Measurements from ENCODE around the gene PREX1.
A peak's percentile ranks its signal among the peaks of the same experiment; 100 is the strongest.

The PREX1 gene

DNA sequence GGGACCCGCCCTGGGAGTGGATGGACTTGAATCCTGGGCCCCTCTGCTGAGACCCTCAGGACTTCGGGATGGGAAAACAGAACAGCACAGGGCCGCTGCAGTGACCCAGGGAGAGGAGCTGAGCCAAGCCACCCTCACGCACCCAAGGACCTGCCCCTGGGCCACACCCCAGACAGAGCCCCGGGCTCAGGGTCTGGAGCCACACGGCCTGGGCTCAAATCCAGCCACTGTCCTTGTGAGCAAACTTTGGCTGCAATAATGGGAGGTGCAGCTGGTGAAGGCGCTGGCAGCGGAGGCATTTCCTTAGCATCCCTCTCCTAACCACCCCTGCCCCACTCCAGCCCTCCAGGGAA, 207.7 kb downstream of the PREX1 start (continued):
- no peak for TF ChIP-seq GLIS3 (CRISPR knock-in tag; IDR thresholded peaks at IDR 0.05)

- no peak for TF ChIP-seq PPARA (CRISPR knock-in tag; IDR thresholded peaks at IDR 0.05; ENCODE audit: borderline replicate concordance)
- TF ChIP-seq GLIS3 (CRISPR knock-in tag; IDR thresholded peaks at IDR 0.05) = no peak
- TF ChIP-seq, protein P1, sequence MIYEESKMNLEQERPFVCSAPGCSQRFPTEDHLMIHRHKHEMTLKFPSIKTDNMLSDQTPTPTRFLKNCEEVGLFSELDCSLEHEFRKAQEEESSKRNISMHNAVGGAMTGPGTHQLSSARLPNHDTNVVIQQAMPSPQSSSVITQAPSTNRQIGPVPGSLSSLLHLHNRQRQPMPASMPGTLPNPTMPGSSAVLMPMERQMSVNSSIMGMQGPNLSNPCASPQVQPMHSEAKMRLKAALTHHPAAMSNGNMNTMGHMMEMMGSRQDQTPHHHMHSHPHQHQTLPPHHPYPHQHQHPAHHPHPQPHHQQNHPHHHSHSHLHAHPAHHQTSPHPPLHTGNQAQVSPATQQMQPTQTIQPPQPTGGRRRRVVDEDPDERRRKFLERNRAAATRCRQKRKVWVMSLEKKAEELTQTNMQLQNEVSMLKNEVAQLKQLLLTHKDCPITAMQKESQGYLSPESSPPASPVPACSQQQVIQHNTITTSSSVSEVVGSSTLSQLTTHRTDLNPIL (CRISPR knock-in tag; IDR thresholded peaks at IDR 0.05; ENCODE audit: low read depth) = no peak
- TF ChIP-seq TCF4 (CRISPR knock-in tag; IDR thresholded peaks at IDR 0.05; ENCODE audit: borderline replicate concordance) = peak; percentile 81; the same call in 1 of the 2 replicates
- 0 out of 2 replicates have a peak, but pooled peaks have one; percentile 79 for TF ChIP-seq TSHZ2 (CRISPR knock-in tag; IDR thresholded peaks at IDR 0.05)
- no peak for TF ChIP-seq ARNTL (CRISPR knock-in tag; IDR thresholded peaks at IDR 0.05; ENCODE audit: borderline replicate concordance, low read depth)
- TF ChIP-seq ZNF70 (CRISPR knock-in tag; IDR thresholded peaks at IDR 0.05) = no peak
- no peak for TF ChIP-seq BACH2 (CRISPR knock-in tag; IDR thresholded peaks at IDR 0.05; ENCODE audit: borderline replicate concordance)
- TF ChIP-seq ZFP3 (CRISPR knock-in tag; IDR thresholded peaks at IDR 0.05) = no peak
- ATAC-seq = peak; percentile 46
These were observed 208.4 kb downstream of the PREX1 start for GRCh38 chr20:48619126-48620101.

- no peak for ATAC-seq
- TF ChIP-seq SNAI2 (CRISPR knock-in tag; IDR thresholded peaks at IDR 0.05) (no peak), GLIS3 (CRISPR knock-in tag; IDR thresholded peaks at IDR 0.05) (no peak), OSR1 (CRISPR knock-in tag; IDR thresholded peaks at IDR 0.05) (no peak), ARNTL (CRISPR knock-in tag; IDR thresholded peaks at IDR 0.05; ENCODE audit: borderline replicate concordance, low read depth) (no peak), PPARA (CRISPR knock-in tag; IDR thresholded peaks at IDR 0.05; ENCODE audit: borderline replicate concordance) (no peak), BACH2 (CRISPR knock-in tag; IDR thresholded peaks at IDR 0.05; ENCODE audit: borderline replicate concordance) (no peak), TCF4 (CRISPR knock-in tag; IDR thresholded peaks at IDR 0.05; ENCODE audit: borderline replicate concordance) (no peak), ZC3H10 (CRISPR knock-in tag; IDR thresholded peaks at IDR 0.05) (no peak), CSDC2 (CRISPR knock-in tag; IDR thresholded peaks at IDR 0.05) (no peak), ZFP3 (CRISPR knock-in tag; IDR thresholded peaks at IDR 0.05) (no peak), ZNF565 (CRISPR knock-in tag; conservative IDR thresholded peaks at IDR 0.05; ENCODE audit: low read depth) (no peak), ZNF70 (CRISPR knock-in tag; IDR thresholded peaks at IDR 0.05) (no peak), RARB (CRISPR knock-in tag; IDR thresholded peaks at IDR 0.05) (no peak), ISL1 (CRISPR knock-in tag; IDR thresholded peaks at IDR 0.05) (no peak), TOX (CRISPR knock-in tag; IDR thresholded peaks at IDR 0.05; ENCODE audit: borderline replicate concordance) (no peak), PATZ1 (CRISPR knock-in tag; IDR thresholded peaks at IDR 0.05; ENCODE audit: borderline replicate concordance) (no peak), ZNF8 (CRISPR knock-in tag; IDR thresholded peaks at IDR 0.05) (no peak)
- TF ChIP-seq, protein P2, sequence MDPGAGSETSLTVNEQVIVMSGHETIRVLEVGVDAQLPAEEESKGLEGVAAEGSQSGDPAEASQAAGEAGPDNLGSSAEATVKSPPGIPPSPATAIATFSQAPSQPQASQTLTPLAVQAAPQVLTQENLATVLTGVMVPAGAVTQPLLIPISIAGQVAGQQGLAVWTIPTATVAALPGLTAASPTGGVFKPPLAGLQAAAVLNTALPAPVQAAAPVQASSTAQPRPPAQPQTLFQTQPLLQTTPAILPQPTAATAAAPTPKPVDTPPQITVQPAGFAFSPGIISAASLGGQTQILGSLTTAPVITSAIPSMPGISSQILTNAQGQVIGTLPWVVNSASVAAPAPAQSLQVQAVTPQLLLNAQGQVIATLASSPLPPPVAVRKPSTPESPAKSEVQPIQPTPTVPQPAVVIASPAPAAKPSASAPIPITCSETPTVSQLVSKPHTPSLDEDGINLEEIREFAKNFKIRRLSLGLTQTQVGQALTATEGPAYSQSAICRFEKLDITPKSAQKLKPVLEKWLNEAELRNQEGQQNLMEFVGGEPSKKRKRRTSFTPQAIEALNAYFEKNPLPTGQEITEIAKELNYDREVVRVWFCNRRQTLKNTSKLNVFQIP (CRISPR knock-in tag; IDR thresholded peaks at IDR 0.05; ENCODE audit: borderline replicate concordance, low read depth) = no peak
- TF ChIP-seq, protein P3, sequence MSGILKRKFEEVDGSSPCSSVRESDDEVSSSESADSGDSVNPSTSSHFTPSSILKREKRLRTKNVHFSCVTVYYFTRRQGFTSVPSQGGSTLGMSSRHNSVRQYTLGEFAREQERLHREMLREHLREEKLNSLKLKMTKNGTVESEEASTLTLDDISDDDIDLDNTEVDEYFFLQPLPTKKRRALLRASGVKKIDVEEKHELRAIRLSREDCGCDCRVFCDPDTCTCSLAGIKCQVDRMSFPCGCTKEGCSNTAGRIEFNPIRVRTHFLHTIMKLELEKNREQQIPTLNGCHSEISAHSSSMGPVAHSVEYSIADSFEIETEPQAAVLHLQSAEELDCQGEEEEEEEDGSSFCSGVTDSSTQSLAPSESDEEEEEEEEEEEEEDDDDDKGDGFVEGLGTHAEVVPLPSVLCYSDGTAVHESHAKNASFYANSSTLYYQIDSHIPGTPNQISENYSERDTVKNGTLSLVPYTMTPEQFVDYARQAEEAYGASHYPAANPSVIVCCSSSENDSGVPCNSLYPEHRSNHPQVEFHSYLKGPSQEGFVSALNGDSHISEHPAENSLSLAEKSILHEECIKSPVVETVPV (CRISPR knock-in tag; IDR thresholded peaks at IDR 0.05) = no peak
These were observed 209.2 kb downstream of the PREX1 start for GRCh38 chr20:48618631-48619030.
